ENCODE data around the gene SOX6.

SOX6 gene

GRCh38 chr11:15985127-15985859 is 371.1 kb downstream of the SOX6 start:
- DNase-seq: no peak

GRCh38 chr11:15981292-15981691 is 375.1 kb downstream of the SOX6 start:
- DNase-seq: no peak

- DNase-seq: no peak
These were observed 379.2 kb downstream of the SOX6 start for GRCh38 chr11:15977116-15977515.

- DNase-seq: no peak
These were observed 379.8 kb downstream of the SOX6 start for GRCh38 chr11:15976433-15977045.

- no peak for DNase-seq
These were observed 380.6 kb downstream of the SOX6 start for GRCh38 chr11:15975742-15976141.

GRCh38 chr11:15972838-15973237 is 383.5 kb downstream of the SOX6 start:
- no peak for DNase-seq

- DNase-seq: no peak
These were observed 385.2 kb downstream of the SOX6 start for GRCh38 chr11:15971215-15971546.

GRCh38 chr11:15970506-15971214 is 385.7 kb downstream of the SOX6 start:
- DNase-seq: no peak

GRCh38 chr11:15969701-15970329 is 386.5 kb downstream of the SOX6 start:
- DNase-seq: no peak

GRCh38 chr11:15969281-15969680 is 387.1 kb downstream of the SOX6 start:
- no peak for DNase-seq

GRCh38 chr11:15968461-15969130 is 387.8 kb downstream of the SOX6 start:
- DNase-seq: no peak

GRCh38 chr11:15967966-15968365 is 388.4 kb downstream of the SOX6 start:
- no peak for DNase-seq

- no peak for DNase-seq
These were observed 389.2 kb downstream of the SOX6 start for GRCh38 chr11:15967166-15967565.

- no peak for DNase-seq
These were observed 390.6 kb downstream of the SOX6 start for GRCh38 chr11:15965562-15966250.

GRCh38 chr11:15963266-15963665 is 393.1 kb downstream of the SOX6 start:
- DNase-seq: no peak

GRCh38 chr11:15958910-15959309 is 397.4 kb downstream of the SOX6 start:
- no peak for DNase-seq

GRCh38 chr11:15957234-15957633 is 399.1 kb downstream of the SOX6 start:
- DNase-seq: no peak

- DNase-seq: no peak
These were observed 400.0 kb downstream of the SOX6 start for GRCh38 chr11:15956302-15956701.

GRCh38 chr11:15955595-15955994 is 400.8 kb downstream of the SOX6 start:
- no peak for DNase-seq

GRCh38 chr11:15947681-15948648 is 408.4 kb downstream of the SOX6 start:
- no peak for DNase-seq

- DNase-seq: no peak
These were observed 410.6 kb downstream of the SOX6 start for GRCh38 chr11:15945726-15946125.

All from Kasumi-1 (cell line).